HG02885 (cell line): ENCODE data around the gene GLRA1.

Experiments used
- ATAC-seq: cut with Tn5 transposase; IDR thresholded peaks from one replicate; pipeline ENCODE4 v1.9.1; 2021; ENCODE audit warnings: mild to moderate bottlenecking; ENCODE audit not compliant: unreplicated experiment, poor library complexity

Gene GLRA1

DNA sequence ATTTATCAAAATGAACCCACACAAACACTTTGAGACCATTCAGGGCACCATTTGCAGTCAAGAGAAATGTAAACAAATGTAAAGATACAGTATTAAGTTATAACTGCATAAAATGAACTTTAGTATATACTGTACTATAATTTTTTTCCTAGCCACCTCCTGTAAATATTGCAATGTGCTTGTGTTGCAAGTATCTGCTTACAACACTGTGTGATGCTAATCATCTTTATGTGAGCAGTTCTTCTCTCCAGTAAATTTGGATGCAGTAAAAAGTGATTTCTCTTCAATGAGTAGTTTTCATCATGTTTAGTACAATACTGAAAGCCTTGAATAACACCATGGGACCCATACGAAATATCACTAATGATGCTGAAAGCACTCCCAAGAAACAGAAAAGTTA, 143.4 kb downstream of the GLRA1 start:
- no peak for ATAC-seq

DNA sequence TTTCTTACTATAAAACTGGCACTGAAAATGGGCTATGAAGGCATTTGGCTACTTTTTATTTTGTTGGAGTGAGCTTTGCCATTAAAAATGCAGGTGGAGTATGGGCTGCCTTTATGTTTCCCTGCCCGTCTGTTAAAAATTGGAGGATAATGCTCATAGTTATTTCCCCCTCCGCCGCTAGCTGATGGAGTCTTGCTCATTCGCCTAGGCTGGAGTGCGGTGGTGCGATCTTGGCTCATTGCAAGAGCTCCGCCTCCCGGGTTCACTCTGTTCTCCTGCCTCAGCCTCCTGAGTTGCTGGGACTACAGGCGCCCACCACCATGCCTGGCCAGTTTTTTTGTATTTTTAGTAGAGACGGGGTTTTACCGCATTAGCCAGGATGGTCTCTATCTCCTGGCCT, 144.3 kb downstream of the GLRA1 start:
- no peak for ATAC-seq

DNA sequence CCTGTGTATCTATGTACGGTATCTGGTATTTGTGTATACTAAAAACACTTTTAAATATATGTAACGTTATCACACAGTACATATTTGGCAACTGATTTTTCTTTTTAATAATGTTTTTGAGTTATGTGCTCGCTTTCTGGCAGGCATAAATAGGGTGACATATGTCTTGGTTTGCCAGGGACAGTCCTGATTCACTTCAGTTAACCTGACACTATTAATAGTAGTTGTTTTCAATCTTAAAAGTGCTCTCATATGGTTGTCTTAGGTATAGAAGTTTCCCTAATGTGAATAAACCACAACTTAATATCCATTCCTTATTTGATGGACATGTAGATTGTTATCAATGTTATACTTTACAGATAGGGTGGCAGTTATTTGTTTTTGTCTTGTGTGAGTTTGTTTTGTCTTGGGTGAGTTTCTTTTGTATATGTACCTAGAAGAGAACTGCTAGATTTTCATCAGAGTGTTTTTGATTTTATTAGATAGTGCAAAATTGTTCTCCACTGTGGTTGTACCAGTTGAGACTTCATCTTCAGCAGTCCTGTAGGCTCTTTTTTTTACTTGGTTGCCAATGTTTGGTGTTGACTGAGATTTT, 145.0 kb downstream of the GLRA1 start:
- peak; percentile 56 for ATAC-seq

DNA sequence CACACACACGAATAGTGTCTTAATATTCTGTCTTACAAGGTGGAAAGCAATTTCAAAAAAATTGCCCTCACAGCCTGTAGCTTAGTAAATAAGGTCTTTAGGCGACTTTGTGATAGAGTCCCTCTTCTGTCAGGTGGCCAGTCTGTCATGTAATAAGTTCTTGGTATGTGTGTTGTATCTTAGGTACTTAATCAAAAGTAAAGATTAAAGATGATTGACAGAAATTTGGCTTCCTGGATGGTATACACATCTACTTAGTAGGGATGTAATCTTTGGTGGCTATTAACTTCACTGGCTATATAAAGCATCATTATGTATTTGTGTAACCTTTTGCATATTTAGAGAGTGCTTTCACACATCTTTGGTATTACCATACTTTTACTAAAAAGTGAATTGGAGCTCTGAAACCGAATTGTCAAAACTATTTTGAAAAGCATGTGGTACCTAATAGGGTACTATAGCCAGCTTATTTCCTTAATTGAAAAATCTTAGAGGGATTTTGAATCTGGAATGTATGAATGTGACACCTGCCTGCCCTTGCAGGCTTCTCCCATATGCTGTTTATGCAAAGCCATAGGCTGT, 149.5 kb downstream of the GLRA1 start:
- no peak for ATAC-seq

DNA sequence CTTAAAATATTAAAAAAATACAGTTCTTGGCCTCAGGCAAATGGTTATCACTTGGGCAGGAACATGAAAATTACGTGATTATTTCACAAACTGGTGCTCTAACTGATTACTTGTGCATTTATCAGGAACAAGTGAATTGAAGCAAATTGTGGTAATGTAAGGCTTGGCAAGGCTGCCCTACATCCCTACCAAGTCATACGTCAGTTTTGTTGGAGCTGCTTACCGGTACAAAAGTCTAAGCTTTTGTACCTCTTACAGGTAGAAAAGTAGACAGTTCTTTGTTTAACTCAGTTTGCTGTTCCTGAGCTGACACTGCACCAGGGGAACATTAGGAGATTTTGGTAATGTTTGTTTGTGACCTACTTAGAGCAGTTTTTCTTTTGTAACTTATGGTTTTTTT, 150.7 kb downstream of the GLRA1 start:
- no peak for ATAC-seq

DNA sequence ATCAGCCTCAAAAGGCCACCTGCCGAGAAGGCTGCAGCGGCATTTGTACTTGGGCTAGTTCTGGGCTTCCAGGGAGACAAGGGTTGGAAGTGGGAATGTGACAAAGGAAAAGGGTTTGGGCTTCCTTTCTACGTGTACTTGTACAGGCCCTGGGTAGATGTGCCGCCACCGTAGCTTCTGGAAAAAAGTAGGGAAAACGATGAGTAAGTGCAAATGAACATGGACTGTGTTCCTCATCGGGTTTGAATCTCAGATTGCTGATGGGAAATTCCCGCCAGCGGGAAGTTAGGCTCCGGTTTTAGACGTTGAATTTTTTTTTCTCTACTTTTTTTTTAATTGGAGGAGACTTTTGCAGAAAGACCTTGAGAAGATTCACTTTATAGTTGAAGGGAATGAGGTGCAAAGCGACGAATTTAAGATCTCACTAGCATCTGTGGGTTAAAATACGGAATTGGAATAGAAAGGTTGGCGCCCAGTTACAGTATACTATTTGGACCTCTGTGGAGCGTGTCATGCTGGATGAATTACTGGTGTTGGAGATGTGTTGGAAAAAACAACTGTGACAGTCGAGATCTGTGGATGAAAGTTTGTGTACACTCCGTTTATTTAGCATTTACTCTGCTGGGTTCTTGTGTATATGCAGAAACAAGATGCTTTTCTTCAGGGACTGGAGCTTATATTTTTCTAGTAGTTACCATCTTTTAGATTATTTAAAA, 151.6 kb downstream of the GLRA1 start:
- no peak for ATAC-seq
